Pancreas (tissue), 10 donors: Measurements from ENCODE around the gene EPS8. TPM values are rescaled to one million over a fixed set of nuclear protein-coding genes. Genes with fewer than 3 reads are reported as not detected.

Experiments used
- ATAC-seq, 4 donors: fragments of 200-7000 bp; cut with Tn5 transposase; one replicate each; pipeline versions ENCODE4 v1.8.0 to v1.9.1; 2020; ENCODE audit warnings: mild to moderate bottlenecking in 4 of 4, moderate library complexity in 4 of 4
- DNase-seq, 6 donors: peaks; one replicate each; pipeline ENCODE4 v3.0.0-alpha.2; 2020
- FAIRE-seq: peaks from 2 replicates; lab custom pipeline; 2012; peaks lifted over from hg19 to GRCh38; lab: Jason Lieb, UNC
- H3K27ac ChIP-seq, 4 donors: fragments of 200-600 bp; sonication (generic); 1 replicate in 3 of 4; 2 replicates in 1 of 4; pipeline versions ENCODE4 v1.5.0 to v1.8.0; 2020
- H3K27me3 ChIP-seq, 4 donors: fragments of 200-600 bp; one replicate each; pipeline ENCODE4 v1.8.0; 2021
- H3K36me3 ChIP-seq, 3 donors: fragments of 200-600 bp; sonication (generic) in 1 of 3; one replicate each; pipeline versions ENCODE4 v1.5.0 to v1.8.0; 2020 to 2021
- H3K4me1 ChIP-seq, 3 donors: fragments of 200-600 bp; one replicate each; pipeline ENCODE4 v1.8.0; 2021
- H3K4me3 ChIP-seq, 4 donors: fragments of 200-600 bp; sonication (generic) in 2 of 4; one replicate each; pipeline versions ENCODE4 v1.5.0 to v1.8.0; 2020 to 2021
- H3K9me3 ChIP-seq, 4 donors: fragments of 200-600 bp; one replicate each; pipeline ENCODE4 v1.8.0; 2021
- CTCF ChIP-seq, 4 donors: fragments of 200-600 bp; sonication (generic) in 3 of 4; IDR thresholded peaks; one replicate each; pipeline versions ENCODE4 v1.5.0 to v1.8.0; 2021; ENCODE audit warnings: antibody characterized with exemption in 4 of 4
- WGBS, 2 donors: extraction: QIAGEN DNeasy Blood & Tissue Kit; methylation state at CpG; one replicate each; pipeline ENCODE4 v1.1.7; 2013; 5-methylcytosine and 5-hydroxymethylcytosine counted together
- intact Hi-C, 3 donors: fragments of 100-400 bp; cut with DNase I; formaldehyde crosslinking; loops; one replicate each; pipeline versions ENCODE4 v1.11.1 to v1.14.2; 2022
- polyA plus RNA-seq, 2 donors: library from polyadenylated mRNA; stranded (reverse); fragments of 200-250 nt; gene quantifications; one replicate each; pipeline ENCODE4 v1.2.3, GENCODE V29; 2013
- total RNA-seq, 6 donors: library from RNA; stranded (reverse); fragmentation: NEBNext Ultra II Directional in 4 of 6; extraction: Animal tissue kit (Norgen Biotek cat#: 25700) in 4 of 6; gene quantifications; one replicate each; pipeline versions ENCODE4 v1.2.1 to v1.2.4, GENCODE V29; 2021 to 2023
- donor health status: healthy with polysubstance abuse.
- donor health status: DM: no; HTN: no; CAD: no; lungs with moderate emphysema.
- donor health status: DM: no; HTN: no; CAD: no.
- donor health status: control.
- donor health status: control.
- donor health status: Bipolar disorder and iron deficiency.
- donor health status: DM: yes; HTN: yes; CAD: no.
- donor health status: DM: no; HTN: no; CAD: no.
- donor health status: DM: no; HTN: no; CAD: no.
- donor health status: DM: yes; HTN: yes; CAD: no.

The EPS8 gene
- total and polyA plus RNA-seq, 8 donors = 8.2 to 26.7 (median 10.6) TPM

DNA sequence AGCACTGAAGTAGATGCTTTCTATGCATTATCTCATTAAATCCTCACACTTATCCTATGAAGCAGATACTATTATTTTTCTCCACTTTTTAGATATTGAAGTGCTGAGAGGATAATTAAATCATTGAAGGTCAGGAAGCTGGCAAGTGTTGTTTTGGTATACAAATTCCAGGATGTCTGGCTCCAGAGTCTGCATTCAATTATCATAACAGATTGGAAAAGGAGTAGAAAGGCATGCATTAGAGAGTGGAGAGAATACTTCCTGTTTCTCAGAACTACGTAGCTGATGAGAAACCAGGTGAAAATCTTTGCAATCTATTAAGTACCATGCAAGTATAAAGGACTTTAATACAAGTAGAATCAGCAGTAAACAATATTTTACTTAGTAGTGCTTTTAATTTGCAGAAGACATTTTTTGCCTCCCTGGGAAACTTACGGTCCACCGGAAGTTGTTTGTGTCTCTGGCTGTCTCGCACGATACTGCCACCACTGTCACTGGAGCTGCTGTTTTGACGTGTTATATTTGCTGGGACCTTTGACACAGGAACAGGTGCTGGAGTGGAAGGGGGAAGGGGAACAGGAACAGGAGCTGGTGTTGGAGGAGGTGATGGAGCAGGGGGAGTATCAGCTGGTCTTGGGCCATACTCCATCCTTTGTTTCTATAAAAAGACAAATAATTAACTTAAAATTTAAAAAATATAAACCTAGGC is 158.0 kb downstream of the EPS8 start:
- H3K27ac ChIP-seq = peak overlapping the region in 2 of 4 donors; percentile 0 to 18
- WGBS, 2 donors = 77 to 80% methylated on average over 6 of the region's 6 CpGs
- no peak for ATAC-seq
- no peak overlapping the region for H3K4me3 ChIP-seq
- no peaks in the 10 kb centered on the region for H3K27me3 ChIP-seq
- no peaks in the 10 kb centered on the region for H3K36me3 ChIP-seq
- peaks cover 0 to 13% (median 5%) of the 10 kb centered on the region in 3 donors for H3K4me1 ChIP-seq
- FAIRE-seq = no peak
- H3K9me3 ChIP-seq = no peaks in the 10 kb centered on the region
- intact Hi-C loops = no loop called here
- DNase-seq = no peak
- TF ChIP-seq CTCF (IDR thresholded peaks at IDR 0.05) = no peak

GRCh38 chr12:15629761-15630160 is 159.4 kb downstream of the EPS8 start:
- FAIRE-seq = no peak
- Histone ChIP-seq H3K4me1 (peaks cover 0 to 13% (median 5%) of the 10 kb centered on the region in 3 donors), H3K9me3 (no peaks in the 10 kb centered on the region), H3K4me3 (no peak overlapping the region), H3K27me3 (no peaks in the 10 kb centered on the region), H3K27ac (peak overlapping the region in 3 of 4 donors; percentile 6 to 79 (median 64)), H3K36me3 (no peaks in the 10 kb centered on the region)
- no peak for ATAC-seq
- no peak for TF ChIP-seq CTCF (IDR thresholded peaks at IDR 0.05)
- 76 to 79% methylated on average over 3 of the region's 3 CpGs for WGBS, 2 donors
- no peak for DNase-seq
- intact Hi-C loops = no loop called here

GRCh38 chr12:15629108-15629507 is 160.1 kb downstream of the EPS8 start:
- Histone ChIP-seq H3K9me3 (no peaks in the 10 kb centered on the region), H3K27me3 (no peaks in the 10 kb centered on the region), H3K27ac (peak overlapping the region; percentile 6 to 79 (median 58)), H3K36me3 (peaks cover 0 to under 1% (median 0%) of the 10 kb centered on the region in 3 donors), H3K4me3 (no peak overlapping the region), H3K4me1 (peaks cover 0 to 13% (median 5%) of the 10 kb centered on the region in 3 donors)
- ATAC-seq = peak; percentile 70 to 91 (median 90)
- WGBS, 2 donors = 42 to 51% methylated on average over 5 of the region's 5 CpGs
- peak; percentile 95 for FAIRE-seq
- peak in 4 of 6 donors; percentile 14 to 46 (median 24) for DNase-seq
- no peak for TF ChIP-seq CTCF (IDR thresholded peaks at IDR 0.05)
- intact Hi-C loops = no loop called here

- H3K4me3 ChIP-seq = no peak overlapping the region
- H3K9me3 ChIP-seq = no peaks in the 10 kb centered on the region
- H3K27me3 ChIP-seq = no peaks in the 10 kb centered on the region
- DNase-seq (no peak), ATAC-seq (peak in 3 of 4 donors; percentile 35 to 45 (median 42)), FAIRE-seq (no peak)
- peak overlapping the region; percentile 6 to 79 (median 58) for H3K27ac ChIP-seq
- peaks cover 0 to 13% (median 5%) of the 10 kb centered on the region in 3 donors for H3K4me1 ChIP-seq
- 65 to 74% methylated on average over 4 of the region's 4 CpGs for WGBS, 2 donors
- H3K36me3 ChIP-seq = peaks cover 0 to 7% (median 2%) of the 10 kb centered on the region in 3 donors
- no peak for TF ChIP-seq CTCF (IDR thresholded peaks at IDR 0.05)
- intact Hi-C loops = no loop called here
Observed at GRCh38 chr12:15627995-15628945, 160.9 kb downstream of the EPS8 start.
